ENCODE measurements around the gene STK32A.
"Not testable (repeated sequence)": the region's sequence is repeated elsewhere in the genome, so short reads cannot be mapped to it uniquely, and the experiment has no call there.

The STK32A gene

DNA sequence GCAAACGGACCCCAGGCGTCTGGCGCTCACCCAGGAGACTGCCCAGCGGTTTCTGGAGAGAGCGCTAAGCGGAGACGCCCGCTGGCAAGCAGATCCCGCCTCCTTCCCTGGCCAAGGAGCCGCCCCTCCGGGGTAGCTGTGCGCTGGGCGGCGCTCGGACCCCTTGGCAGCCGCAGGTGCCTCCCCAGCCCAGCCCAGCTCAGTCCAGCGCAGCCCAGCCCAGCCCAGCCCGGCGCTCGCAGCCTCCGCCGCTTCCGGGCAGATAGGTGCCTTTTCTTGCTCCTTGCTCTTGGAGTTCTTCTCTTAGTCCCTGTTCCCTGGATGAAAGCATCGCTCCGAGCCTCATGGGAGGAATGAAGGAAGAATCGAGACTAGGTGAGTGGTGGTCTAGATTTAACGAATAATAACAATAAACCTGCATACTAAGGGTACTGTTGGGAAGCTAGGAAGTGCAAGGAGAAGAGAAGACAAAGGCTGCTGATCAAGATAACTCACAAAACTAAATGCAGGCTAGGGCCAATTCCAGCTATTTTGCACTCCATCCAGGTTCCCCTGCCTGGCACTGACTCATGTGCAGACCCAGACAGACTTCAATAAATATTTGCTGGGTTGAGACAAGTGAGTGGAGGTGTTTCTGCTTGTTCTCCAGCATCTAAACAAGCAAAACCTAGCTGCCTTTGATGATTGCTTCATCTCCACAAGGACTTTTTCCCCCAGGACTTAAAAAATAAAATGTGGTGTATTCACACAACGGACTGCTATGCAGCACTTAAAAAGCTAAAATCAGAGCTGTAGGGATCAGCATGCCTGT, at the start of gene STK32A:
Gene STK32A (plus strand): TSS at position 202 of the 811 bp plus-strand sequence. CDS start 4,609 bp downstream, outside the sequence.
- no peak for FAIRE-seq

DNA sequence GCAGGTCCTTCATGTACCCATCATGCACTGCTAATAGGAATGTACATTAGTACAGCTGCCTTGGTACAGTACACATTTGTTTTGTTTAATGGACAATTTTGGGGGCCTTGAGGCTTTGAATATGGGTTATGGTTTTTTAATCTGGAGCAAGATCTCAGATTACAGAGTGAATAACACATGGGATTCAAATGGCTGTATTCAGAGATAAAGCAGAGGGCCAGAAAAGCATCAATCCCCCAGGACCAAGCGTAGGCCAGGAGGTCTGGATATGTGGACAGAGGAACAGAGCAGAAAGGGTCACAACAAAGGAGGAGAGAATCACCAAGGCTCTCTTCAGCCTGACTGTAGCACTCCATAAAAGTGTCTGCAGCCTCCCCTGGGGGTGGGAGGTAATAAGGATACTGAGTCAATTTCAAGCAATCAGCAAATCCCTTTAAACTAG, 47.7 kb upstream of the STK32A start:
- FAIRE-seq: no peak

DNA sequence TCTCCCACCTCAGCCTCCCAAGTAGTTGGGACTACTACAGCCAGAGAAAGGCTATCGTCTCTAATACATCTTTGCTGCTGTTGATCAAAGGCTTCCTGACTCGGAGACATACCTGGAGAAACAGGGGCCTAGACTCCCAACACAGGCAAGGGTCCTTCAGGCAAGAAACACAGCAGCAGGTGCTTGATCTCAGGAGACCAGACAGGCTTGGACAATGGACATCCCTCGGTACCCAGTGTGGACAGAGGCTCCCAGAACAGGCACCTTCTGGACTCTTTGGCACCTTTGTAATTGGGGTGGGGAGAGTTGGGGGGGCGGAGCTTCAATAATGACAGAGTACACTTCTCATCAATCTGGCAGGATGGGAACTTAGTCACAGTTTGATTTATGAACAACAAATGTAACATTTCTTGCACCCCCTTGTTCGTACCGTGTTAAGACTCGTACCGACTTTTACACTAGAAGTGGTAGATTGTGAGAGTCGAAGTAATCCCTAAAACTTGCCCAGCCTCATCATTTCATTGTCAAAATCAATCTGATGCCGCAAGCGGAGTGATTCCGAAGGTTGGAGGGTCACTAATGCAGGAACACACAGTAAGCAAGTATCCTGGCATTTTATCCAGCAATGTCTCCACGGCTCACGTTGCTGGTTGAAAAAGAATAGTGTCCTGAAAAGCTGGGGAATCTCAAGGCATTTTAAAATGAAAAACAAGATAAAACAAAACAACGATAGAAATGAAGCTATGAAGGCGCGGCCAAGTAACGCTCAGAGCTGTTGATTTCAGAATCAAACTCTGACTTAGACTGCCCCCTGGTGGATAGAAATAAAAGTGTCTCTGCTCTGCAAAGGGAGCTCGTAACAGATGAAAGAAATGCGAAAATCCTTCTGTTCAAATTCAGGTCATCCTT, 46.4 kb upstream of the STK32A start:
- FAIRE-seq: no peak

DNA sequence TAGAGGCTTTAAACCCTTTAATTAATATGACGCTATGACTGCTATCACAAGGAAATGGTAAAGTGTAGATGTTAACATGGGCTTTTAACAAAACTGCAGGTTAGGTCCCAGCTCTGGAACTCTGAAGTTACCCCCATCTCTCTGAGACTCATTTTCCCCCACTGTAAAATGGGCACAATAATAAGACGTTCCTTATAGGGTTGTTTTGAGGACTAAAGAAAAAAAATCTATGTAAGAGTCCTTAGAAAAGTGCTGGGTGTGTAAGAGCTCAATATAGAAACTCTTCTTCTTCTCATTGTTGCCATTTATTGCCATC, 45.8 kb upstream of the STK32A start:
- no peak for FAIRE-seq

DNA sequence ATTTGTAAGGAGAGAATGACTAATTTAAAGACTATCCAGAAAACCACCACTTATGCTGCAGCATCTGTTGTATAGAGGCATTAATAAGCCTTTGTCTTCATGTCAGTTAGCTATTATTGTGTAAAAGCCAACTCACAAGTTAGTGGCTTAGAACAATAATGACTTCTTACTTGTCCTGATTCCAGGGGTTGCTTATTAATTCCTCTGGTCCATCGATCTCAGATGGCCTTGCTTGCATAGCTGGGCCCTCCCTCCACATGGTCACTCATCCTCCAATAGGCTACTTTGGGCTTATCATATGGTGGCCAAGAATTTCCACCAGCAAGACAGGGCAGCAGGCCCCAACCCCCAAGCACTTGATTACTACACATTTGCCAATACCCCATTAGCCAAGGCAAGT, 44.5 kb upstream of the STK32A start:
- FAIRE-seq: no peak

DNA sequence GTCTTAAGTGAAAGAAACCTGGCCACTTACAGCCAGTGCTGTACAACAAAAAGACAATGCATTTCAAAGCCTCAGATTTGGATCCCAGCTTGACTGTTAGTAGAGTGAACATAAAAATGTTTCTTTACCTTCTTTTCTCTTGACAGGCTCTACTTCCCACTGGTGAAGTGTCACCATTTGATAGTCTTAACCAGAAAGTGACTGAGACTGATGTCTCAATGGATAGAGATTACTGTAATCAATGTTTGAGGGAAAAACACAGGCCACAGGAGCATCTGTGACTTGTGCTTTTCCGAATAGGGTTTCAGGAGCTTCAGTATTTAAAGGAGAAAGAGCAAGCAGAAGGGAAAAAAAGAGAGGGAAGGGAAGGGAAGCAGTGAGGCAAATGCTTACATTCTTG, 41.7 kb upstream of the STK32A start:
- FAIRE-seq: no peak

DNA sequence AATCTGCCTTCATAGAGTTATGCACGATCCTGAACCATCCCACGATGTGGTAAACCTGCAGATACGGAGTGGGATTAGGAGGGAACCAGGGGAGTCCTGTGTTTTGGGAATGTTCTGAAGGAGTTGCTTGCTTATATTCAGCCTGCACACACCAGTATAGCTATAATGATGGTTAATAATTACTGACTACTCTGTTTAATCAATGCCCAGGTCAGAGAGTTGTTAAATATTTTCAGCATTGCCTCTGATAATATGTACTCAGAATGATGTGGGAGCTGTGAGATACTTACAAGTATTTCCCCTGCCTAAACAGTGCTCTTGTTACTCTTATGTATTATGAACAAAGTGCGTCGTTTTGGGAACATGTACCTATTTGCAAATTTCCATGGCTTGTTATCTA, 34.8 kb upstream of the STK32A start:
- FAIRE-seq: no peak

DNA sequence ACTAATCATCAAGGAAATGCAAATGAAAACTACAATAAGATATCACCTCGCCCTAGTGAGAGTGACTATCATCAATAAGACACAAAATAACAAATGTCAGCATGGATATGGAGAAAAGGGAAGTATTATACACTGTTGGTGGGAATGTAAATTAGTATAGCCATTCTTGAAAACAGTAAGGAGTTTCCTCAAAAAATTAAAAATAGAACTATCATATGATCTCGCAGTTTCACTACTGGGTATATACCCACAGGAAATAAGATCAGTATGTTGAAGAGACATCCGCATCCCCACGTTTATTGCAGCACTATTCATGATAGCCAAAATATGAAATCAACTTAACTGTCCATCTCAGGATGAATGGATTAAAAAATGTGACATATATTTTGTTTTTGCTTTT, 31.6 kb upstream of the STK32A start:
- FAIRE-seq: no peak

DNA sequence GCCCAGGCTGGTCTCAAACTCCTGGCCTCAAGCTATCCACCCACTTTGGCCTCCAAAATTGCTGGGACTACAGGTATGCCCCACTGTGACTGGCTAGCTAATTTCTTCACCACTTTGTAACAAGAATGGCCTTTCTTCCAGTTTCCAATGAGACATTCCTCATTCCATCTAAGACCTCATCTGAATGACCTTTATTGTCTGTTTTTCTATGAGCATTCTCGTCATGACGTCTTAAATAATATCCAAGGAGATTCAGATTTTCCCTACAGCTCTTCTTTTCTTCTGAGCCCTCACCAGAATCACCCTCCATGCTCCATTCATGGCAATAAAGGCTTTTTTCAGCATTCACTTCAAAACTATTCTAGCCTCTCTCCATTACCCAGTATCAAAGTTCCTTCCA, 30.2 kb upstream of the STK32A start:
- no peak for FAIRE-seq

DNA sequence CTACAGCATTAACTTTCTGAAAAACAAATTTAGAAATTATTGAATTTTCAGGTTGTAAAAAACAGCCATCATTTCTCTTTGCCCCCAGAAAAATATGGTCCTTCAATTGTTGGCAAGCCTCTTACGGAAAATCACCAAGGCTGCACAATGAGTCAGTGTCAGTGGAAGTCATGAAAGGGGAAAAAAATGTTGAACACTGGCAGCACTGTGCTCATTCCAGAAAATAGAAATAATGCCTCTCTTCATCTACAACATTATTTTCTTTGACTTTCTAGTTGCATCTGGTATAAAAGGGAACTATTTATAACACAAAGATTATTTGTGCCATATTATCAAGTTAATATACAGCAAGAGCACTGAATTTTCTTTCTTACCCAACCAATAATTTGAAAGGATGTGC, 26.7 kb upstream of the STK32A start:
- FAIRE-seq: no peak

DNA sequence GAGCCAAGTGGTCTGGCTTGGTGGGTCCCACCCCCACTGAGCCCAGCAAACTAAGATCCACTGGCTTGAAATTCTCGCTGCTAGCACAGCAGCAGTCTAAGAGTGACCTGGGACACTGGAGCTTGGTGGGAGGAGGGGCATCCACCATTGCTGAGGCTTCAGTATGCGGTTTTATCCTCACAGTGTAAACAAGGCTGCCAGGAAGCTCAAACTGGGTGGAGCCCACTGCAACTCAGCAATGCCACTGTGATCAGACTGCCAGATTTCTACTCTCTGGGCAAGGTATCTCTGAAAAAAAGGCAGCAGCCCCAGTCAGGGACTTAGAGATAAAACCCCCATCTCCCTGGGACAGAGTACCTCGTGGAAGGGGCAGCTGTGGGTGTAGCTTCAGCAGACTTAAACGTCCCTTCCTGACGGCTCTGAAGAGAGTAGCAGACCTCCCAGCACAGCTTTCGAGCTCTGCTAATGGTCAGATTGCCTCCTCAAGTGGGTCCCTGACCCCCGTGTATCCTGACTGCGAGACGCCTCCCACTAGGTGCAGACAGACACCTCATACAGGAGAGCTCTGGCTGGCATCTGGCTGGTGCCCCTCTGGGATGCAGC, 18.2 kb upstream of the STK32A start:
- FAIRE-seq: no peak

DNA sequence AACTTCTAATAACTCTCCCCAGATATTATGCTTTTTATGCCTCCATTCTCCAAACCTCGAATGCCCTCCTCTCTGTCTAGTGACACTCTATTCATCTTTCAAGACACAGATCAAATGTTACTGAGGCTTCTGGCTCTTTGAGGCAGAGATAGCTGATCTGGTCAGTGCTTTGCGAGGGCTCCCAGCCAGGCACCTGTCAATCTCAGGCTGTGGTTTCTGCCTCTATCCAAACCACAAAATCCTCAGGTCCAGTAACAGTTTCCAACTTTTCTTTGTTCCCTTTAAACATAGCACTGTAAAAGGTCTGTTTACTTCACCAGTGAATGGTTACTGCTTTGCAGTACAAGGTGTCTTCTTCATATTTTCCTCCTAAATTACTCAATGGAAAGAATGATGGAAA, 11.5 kb upstream of the STK32A start:
- no peak for FAIRE-seq

DNA sequence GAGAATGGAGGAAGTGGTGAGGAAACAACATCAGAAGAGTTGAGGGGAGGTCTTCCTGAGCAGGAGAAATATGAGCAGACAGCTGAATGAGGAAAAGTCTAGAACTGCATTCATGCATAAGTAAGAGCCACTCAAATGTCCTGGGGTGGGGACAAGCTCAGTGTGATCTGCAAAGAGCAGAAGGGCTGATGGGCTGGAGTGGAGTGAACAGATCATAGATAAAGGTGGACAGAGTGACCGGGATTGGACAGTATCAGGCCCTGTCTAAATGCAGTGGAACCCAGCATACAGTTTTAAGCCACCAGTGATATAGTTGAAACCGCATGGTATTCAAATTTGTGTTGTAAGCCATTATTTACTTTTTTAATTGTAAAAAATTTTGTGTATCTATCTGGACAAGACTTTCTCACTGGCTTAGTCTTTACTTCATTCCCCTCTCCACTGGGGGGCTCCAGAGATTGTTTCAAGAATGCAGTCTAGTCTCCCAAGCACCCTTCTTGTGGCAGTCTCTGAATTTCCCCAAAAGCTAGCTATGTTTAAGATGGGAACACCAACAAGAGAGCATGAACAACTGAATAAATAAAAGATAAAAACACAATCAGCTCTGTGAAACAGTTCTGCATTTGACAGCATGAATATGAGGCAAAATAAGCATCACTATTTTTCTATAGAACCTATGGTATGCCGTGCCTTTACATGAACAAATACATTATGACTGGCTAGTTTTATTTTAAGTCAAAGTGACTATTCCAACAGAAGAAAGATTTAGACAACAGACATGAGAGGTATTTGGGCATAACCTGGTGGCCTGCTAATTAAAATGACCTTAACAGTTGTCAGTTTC, 10.7 kb upstream of the STK32A start:
- FAIRE-seq: no peak

DNA sequence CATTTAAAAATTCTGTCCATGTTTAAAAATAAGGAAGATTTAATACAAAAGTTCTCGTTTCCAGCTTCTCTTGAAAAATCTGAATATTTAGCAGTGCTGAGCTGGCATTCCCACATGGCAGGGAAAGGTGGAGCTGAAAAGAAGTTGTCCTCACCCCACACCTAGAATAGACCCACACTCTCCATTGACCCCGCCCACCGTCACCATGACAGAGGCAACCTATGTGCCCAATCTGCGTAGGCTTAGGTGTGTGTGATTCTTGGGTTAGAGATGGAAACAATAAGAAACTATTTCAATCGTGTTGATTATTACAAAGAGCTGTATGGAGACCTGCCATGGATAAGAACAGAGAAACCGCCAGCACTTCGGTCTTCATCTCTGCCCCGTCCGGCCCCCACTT, 8.9 kb upstream of the STK32A start:
- FAIRE-seq: no peak

DNA sequence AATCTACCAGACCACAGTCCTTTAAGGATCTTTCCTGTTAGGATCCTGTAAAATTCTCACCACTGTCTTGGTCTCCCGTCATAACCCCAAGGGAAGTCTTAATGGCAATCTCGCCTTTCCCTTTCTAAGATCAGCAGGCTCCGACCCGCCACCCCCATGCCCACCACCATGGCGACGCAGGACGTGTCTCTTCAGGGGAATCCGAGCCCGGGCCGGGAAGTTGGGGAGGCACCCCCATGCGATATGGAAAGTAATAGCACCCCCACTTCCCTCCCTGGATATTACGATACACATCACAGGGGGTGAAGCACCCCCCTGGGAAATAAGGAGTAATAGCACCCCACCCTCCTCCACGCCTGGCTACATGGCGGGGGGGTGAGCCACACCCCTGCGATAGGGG, 8.3 kb upstream of the STK32A start:
- FAIRE-seq: no peak

DNA sequence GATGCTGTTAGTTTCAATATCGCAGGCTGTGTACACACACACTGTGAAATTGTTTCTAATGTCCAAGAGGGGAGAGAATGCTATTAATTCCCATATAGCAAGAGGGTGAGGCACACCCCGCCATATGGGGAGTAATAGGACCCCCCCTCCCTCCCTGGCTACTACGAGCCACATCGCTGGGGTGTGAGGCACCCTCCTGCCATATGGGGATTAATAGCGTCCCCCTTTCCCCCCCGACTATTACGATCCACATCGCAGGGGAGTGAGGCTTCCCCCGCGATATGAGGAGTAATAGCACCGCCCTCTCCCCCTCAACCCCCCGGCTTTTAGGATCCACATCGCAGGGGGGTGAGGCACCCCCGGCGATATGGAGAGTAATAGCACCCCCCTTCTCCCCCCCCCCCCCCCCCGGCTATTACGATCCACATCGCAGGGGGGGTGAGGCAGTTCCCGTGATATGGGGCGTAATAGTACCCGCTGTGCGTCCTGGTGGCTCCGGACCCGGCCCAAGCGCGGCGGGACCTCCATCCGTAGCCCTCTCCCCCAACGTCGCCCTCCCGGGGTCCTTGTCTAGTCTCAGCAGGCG, 494 bp upstream of the STK32A start:
- no peak for FAIRE-seq

DNA sequence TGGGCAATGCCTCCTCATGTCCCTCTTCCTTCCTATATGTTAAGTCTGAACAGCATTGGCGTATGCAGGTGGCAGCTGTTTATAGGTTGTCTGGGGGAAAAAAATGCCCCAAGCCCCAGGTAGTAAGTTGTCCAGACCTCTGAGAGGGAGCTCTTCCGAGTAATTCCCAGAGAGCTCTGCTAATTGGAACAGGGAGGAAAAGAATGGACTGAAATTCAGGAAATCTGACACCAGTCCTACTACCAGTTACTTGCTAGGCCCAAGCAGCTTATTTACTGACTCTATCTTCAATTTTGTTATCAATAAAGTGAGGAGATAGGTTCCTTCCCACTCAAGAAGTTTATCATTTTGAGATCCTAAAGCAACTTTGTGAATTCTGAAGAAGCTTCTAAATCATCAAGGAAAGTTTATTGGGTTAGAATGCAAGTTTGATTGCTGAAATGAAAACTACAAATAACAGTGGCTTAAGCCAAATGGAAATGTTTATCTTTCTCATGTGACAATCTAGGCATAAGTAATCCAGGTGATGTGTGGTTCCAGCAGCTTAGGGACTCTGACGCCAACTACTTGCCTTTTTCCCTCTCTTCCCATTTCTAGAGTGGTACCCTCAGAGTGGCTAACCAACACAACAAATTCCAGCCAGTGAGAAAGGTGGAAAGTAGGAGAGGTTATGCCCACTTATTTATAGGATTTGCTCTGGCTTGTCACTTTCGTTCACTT, 5.6 kb downstream of the STK32A start:
- no peak for FAIRE-seq

DNA sequence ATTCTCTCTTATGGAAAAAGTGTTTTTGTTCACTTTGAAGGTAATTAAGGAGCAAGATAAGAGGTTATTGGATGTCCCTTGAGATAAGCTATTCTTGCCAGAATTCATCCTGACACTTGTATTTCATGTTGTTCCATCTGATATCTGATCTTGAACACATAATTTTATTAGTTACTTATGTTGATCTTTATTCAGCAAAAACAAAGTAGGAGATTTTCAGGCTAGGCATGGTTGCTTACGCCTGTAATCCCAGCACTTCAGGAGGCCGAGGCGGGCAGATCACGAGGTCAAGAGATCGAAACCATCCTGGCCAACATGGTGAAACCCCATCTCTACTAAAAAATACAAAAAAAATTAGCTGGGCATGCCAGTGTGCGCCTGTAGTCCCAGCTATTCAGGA, 8.4 kb downstream of the STK32A start:
- not testable (repeated sequence) for FAIRE-seq

DNA sequence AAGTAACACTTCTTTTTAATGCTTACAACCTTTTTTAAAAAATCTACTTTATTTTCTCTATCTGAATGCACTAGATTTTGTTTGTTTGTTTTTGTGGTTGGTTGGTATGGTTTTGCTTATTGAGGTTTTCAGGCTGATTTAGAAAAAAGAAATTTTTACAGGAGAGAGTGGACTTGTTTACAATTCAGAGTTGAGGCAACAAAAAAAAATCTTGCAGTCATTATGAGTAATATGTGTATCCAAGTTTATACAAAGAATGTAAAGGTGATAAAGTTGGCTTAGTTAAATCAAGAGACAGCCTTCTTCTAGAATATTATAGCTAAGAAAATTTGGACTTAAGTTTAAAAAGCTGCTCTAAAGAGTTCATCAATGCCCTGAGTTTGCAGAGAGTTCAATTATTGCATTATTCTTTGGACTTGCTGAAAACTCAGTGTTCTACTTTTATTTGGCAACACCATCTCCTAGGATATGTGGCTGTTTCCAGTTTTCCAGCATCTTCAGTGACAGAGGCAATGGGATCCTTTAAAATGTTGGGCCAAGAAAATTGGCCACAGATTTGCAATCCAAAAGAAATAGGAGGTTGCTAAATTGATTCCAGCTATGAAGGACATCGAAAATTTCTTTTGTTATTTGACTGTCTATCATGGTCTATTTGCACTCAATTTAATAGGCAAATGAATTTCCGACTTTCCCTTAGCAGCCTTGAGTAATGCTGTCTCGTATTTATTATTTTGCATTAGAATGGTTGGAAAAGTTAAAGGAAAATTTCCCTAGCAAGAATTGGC, 10.7 kb downstream of the STK32A start:
- no peak for FAIRE-seq

DNA sequence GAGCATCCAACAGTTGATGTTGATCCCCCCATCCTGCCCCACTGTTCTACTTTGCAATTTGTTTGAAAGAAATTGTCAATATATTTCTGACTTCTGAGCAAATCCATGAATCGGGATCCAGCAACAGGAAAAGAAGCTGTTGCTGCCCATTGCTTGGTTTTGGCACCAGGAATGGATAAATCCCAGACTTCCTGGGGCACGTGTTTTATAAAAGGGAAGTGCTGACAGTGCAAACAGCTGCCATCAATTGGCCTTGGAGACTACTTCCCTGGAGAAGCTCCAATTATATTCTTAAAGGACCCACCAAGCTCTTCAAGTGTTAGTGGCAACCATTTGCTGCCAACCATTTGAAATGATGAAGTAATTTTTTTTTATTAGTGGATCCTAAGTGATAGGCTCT, 13.7 kb downstream of the STK32A start:
- no peak for FAIRE-seq

DNA sequence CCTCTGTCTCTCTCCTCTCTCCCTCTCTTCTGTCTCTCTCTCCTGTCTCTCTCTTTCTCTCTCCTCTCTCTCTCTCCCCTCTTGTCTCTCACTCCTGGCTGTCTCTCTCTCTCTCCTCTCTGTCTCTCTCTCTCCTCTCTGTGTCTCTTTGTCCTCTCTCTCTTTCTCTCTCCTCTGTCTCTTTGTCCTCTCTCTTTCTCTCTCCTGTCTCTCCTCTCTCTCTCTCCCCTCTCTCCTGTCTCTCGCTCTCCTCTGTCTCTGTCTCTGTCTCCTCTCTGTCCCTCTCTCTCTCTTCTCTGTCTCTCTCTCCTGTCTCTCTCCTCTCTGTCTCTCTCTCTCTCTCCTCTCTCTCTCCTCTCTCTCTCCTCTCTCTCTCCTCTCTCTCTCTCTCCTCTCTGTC, 25.0 kb downstream of the STK32A start:
- FAIRE-seq: no peak
